Bronchial epithelial cell (primary cell): ENCODE results near the gene ZCCHC14. TPM values are rescaled to one million over a fixed set of nuclear protein-coding genes. Genes with fewer than 3 reads are reported as not detected.

ENCODE experiments used
- DNase-seq: peaks from one replicate; pipeline ENCODE4 v3.0.0-alpha.2; 2010; ENCODE audit warnings: low read depth
- FAIRE-seq: peaks from 2 replicates; lab custom pipeline; 2011; peaks lifted over from hg19 to GRCh38; lab: Jason Lieb, UNC
- H3K27me3 ChIP-seq: 2 replicates; pipeline ENCODE4 v1.5.1; 2011; ENCODE audit warnings: low read length; ENCODE audit not compliant: control insufficient read depth, insufficient read depth
- H3K36me3 ChIP-seq: 2 replicates; pipeline ENCODE4 v1.5.1; 2011; ENCODE audit warnings: low read length; ENCODE audit not compliant: control insufficient read depth, insufficient read depth
- H3K4me3 ChIP-seq: 2 replicates; pipeline ENCODE4 v1.5.1; 2011; ENCODE audit warnings: mild to moderate bottlenecking, low read depth, low read length, control low read depth
- CTCF ChIP-seq: IDR thresholded peaks from 2 replicates; pipeline ENCODE4 v1.5.1; 2011; ENCODE audit warnings: mild to moderate bottlenecking, moderate library complexity, low read length, control low read depth, inconsistent platforms; ENCODE audit not compliant: insufficient read depth, severe bottlenecking
- total RNA-seq: library from RNA; depleted of rRNA; stranded (reverse); fragments of >200 nt; gene quantifications from 2 replicates; pipeline ENCODE4 v1.2.1, GENCODE V29; 2014

The ZCCHC14 gene
- total RNA-seq, 1 donor from 2014 or later: 2.9 TPM

- Histone ChIP-seq H3K27me3 (no peaks in the 10 kb centered on the region), H3K4me3 (no peak overlapping the region), H3K36me3 (peaks cover 2% of the 10 kb centered on the region)
- TF ChIP-seq CTCF: peak; percentile 70
- DNase-seq (peak; percentile 94), FAIRE-seq (no peak)
Measured at GRCh38 chr16:87461466-87461991, 31.3 kb downstream of the ZCCHC14 start.

GRCh38 chr16:87460936-87461335 is 31.9 kb downstream of the ZCCHC14 start:
- no peak for DNase-seq
- Histone ChIP-seq H3K36me3 (peaks cover 2% of the 10 kb centered on the region), H3K27me3 (no peaks in the 10 kb centered on the region), H3K4me3 (no peak overlapping the region)
- no peak for FAIRE-seq
- no peak for TF ChIP-seq CTCF

GRCh38 chr16:87459833-87460232 is 33.0 kb downstream of the ZCCHC14 start:
- no peak overlapping the region for H3K4me3 ChIP-seq
- DNase-seq (no peak), FAIRE-seq (no peak)
- peaks cover 2% of the 10 kb centered on the region for H3K36me3 ChIP-seq
- H3K27me3 ChIP-seq: no peaks in the 10 kb centered on the region
- TF ChIP-seq CTCF: no peak

- Histone ChIP-seq H3K36me3 (peaks cover 2% of the 10 kb centered on the region), H3K4me3 (no peak overlapping the region), H3K27me3 (no peaks in the 10 kb centered on the region)
- no peak for FAIRE-seq
- no peak for DNase-seq
- TF ChIP-seq CTCF: no peak
Measured at GRCh38 chr16:87459027-87459426, 33.8 kb downstream of the ZCCHC14 start.

GRCh38 chr16:87458424-87458915 is 34.4 kb downstream of the ZCCHC14 start:
- no peak for TF ChIP-seq CTCF
- no peak for DNase-seq
- peaks cover 2% of the 10 kb centered on the region for H3K36me3 ChIP-seq
- no peak overlapping the region for H3K4me3 ChIP-seq
- FAIRE-seq: no peak
- H3K27me3 ChIP-seq: no peaks in the 10 kb centered on the region
